ENCODE results near the gene UQCC5.

The UQCC5 gene

DNA sequence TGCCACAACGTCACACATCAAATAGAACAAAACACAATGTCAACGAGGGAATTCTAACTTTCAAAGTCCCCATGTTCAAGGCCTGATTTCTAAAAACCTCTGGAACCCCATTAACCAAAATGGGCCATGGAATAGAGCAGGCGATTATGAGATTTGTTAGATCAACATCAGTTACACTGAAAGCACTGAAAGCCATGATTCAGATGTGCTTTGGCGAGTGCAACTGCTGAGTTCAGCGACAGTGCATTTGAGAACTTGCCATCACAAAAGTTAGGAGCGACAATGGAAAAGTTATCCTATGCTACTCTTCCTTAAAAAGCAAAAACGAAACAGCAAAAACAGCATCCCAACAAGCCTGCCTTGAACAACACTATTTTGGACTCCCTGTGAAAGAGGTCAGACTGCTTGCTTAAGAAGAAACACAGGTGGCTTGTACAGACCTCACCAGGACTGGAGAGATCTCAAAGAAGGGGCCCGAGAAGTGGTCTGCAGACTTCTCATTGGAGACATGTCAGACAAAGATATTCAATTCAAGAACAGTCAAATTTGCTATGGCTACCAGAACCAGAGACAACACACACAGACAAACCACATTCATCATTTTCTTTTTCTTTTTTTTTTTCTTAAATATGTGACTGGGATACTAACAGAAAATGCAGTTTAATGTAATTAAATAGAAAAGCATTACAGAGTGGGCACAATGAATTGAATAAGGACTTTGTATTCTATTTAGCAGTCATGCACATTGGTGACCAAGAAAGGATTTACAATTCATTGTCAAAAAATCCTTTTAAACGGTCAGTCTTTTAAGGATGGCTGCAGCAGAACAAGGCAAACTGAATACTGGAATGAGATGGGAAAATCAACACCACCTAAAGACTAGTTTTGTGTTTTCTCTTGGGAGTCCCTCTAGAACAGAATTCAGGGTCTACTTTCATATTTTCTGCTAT is 20.9 kb downstream of the UQCC5 start:
- Mint-ChIP-seq H3K27ac (no peak overlapping the region), H3K4me3 (no peak overlapping the region), H3K9me3 (no peaks in the 10 kb centered on the region), H3K27me3 (no peaks in the 10 kb centered on the region), H3K4me1 (peaks cover 11% of the 10 kb centered on the region)
- ATAC-seq (no peak), DNase-seq (no peak)

DNA sequence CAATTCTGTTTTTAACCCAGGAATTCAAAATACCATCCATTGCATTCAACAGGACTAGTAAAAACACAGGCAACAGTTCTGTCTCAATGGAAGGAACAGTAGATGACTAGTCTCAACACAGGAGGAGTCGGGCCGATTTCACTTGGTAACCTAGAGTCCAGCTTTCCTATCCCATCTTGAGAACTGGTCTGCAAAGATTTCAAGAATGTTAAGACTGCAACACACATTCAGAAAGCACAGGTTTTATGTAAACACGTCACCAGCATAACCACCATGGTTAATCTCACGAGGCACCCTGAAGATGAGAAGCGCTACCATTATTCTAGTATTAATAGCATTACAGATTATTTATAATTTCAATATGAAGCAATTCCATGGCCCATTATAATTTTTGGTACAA is 22.0 kb downstream of the UQCC5 start:
- H3K4me3 Mint-ChIP-seq = no peak overlapping the region
- H3K4me1 Mint-ChIP-seq = peaks cover 11% of the 10 kb centered on the region
- no peaks in the 10 kb centered on the region for H3K27me3 Mint-ChIP-seq
- H3K9me3 Mint-ChIP-seq = no peaks in the 10 kb centered on the region
- ATAC-seq = no peak
- H3K27ac Mint-ChIP-seq = no peak overlapping the region
- DNase-seq = no peak

DNA sequence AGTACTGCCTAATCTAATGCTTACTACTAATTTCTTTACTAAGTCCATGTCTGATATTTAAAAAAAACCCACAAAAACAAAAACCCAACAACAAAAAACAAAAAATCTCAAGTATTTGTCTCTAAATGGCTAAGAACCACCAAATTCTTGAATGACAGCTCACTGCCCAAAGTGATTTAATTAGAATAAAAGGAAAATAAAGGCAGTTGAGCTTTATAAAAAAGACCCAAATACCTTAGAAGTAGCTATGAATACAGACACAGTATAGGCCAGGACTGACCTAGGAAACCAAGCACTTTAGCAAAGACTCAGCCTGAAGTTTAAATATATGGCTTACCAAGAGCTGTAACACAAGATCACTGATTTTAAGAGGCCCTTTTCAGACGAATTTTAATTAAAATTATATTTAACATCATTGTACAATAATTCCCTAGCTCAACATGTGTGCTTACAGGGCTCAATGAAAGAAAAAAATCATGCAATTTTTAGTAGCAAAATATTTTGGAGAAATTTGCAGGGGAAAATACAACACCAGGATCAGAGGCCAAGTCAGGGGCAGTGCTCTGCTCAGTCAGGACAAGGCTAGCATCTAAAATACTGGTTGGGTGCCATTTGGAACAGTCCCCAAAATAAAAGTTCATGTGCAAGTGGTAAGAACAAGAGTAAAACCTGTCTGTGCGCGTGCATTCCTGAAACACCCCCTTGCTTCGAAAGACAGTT is 24.8 kb downstream of the UQCC5 start:
- no peaks in the 10 kb centered on the region for H3K9me3 Mint-ChIP-seq
- H3K4me3 Mint-ChIP-seq = no peak overlapping the region
- peaks cover 11% of the 10 kb centered on the region for H3K4me1 Mint-ChIP-seq
- ATAC-seq (no peak), DNase-seq (no peak)
- H3K27me3 Mint-ChIP-seq = no peaks in the 10 kb centered on the region
- no peak overlapping the region for H3K27ac Mint-ChIP-seq

DNA sequence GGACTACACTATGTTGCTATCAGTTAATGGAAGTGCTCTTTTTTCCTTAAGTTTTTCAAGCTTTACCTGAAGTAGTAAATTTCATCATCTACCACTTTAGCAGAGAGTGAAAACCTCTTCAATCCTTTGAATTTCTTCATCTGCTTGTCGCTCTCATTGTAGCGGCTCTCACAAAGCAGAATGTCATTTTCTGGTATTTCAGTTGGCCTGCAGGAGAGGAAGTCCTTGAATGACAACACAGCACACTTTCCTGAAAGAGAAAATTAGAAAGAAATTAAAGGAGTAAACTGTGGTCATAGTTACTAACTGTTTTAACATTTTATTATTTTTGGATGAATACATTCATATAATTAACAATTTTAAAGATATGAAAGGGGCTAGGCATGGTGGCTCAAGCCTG is 27.6 kb downstream of the UQCC5 start:
- Mint-ChIP-seq H3K4me3 (no peak overlapping the region), H3K9me3 (no peaks in the 10 kb centered on the region), H3K27me3 (no peaks in the 10 kb centered on the region), H3K4me1 (peaks cover 5% of the 10 kb centered on the region), H3K27ac (no peak overlapping the region)
- no peak for DNase-seq
- no peak for ATAC-seq

DNA sequence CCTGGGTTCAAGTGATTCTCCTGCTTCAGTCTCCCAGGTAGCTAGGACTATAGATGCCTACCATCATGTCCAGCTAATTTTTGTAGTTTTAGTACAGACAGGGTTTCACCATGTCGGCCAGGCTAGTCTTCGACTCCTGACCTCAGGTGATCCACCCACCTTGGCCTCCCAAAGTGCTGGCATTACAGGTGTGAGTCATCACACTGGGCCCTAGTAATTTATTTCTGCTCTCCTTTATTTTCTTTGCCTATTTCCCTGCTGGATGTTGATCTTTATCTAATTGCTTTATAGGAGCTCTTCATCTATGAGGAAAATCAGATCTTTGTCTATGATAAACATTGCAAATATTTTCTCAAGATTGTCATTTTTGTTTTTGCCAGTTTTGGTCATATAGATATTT is 31.7 kb downstream of the UQCC5 start:
- DNase-seq (no peak), ATAC-seq (no peak)
- Mint-ChIP-seq H3K4me1 (no peaks in the 10 kb centered on the region), H3K4me3 (no peak overlapping the region), H3K27ac (no peak overlapping the region), H3K27me3 (no peaks in the 10 kb centered on the region), H3K9me3 (no peaks in the 10 kb centered on the region)

DNA sequence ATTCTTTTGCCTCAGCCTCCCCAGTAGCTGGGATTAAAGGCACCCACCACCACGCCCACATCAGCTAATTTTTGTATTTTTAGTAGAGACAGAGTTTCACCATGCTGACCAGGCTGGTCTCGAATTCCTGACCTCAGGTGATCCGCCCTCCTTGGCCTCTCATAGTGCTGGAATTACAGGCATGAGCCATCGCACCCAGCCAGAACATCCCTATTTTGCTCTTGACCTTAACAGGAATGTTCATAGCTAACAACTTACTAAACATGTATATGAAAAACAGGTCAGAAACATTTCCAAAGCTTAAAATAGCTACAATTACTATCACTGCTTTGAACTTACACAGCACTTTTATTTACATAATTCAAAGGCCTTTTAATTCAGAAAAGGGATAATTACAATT is 33.7 kb downstream of the UQCC5 start:
- Mint-ChIP-seq H3K4me3 (no peak overlapping the region), H3K4me1 (no peaks in the 10 kb centered on the region), H3K27ac (no peak overlapping the region), H3K9me3 (no peaks in the 10 kb centered on the region), H3K27me3 (no peaks in the 10 kb centered on the region)
- DNase-seq (no peak), ATAC-seq (no peak)

DNA sequence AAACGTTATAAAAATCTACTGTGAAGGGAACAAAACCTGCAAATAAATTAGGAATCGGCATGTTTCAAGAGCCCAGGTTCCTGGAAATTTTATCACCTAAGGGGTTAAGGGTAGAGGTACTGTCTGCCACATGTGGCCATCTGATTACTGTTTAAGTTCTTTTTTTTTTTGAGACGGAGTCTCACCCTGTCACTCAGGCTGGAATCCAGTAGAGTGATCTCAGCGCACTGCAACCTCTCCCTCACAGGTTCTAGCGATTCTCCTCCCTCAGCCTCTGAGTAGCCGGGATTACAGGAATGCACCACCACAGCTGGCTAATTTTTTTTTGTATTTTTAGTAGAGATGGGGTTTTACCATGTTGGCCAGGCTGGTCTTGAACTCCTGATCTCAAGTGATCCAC is 35.8 kb downstream of the UQCC5 start:
- Mint-ChIP-seq H3K9me3 (no peaks in the 10 kb centered on the region), H3K27ac (no peak overlapping the region), H3K27me3 (no peaks in the 10 kb centered on the region), H3K4me1 (no peaks in the 10 kb centered on the region), H3K4me3 (no peak overlapping the region)
- DNase-seq = no peak
- no peak for ATAC-seq

DNA sequence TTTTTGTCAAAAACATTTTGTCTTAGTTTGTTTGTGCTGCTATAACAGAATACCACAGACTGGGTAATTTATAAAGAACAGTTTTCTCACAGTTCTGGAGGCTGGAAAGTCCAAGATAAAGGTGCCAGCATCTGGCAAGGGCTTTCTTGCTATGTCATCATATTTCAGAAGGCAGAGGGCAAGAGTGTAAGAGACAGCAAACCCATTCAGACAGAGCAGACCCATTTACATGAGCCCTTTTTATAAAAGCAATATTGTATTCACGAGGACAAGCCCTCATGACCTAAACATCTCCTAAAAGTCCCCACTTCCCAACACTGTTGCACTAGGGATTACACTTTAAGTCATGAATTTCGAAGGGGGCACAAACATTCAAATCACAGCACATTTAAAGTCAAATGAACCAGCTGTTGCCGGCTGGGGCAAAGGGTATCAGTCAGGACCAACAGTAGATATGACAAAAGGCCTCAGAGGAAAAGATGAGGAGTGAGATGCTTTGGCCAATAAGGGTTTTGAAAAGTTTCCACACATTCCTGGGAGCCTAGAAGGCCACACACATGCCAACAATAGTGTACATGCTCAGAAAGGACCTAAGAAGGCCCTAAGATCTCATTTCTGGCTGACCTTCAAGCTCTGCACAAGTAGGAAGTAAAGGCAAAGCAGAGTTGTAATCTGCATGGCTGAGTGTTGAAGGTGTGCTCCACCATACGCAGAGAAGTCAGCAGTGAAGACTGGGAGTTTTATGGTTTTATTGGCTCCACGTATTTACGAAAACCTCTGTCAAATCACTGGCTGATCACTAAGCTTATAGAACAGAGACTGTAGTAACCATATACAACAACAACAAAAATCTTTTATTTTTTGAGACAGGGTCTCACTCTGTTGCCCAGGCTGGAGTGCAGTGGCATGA is 37.9 kb downstream of the UQCC5 start:
- Mint-ChIP-seq H3K27me3 (no peaks in the 10 kb centered on the region), H3K4me3 (no peak overlapping the region), H3K27ac (peak overlapping the region in 1 of 2 donors; percentile 83), H3K9me3 (no peaks in the 10 kb centered on the region), H3K4me1 (no peaks in the 10 kb centered on the region)
- ATAC-seq (no peak), DNase-seq (no peak)

Measured in stimulated activated naive CD8-positive, alpha-beta T cell treated with anti-CD3 and anti-CD28 coated beads, Interleukin-15, amount 100 ng/mL, for 72 hours (primary cell).